ENCODE measurements around the gene TUSC2. TPM values are rescaled to one million over a fixed set of nuclear protein-coding genes. Genes with fewer than 3 reads are reported as not detected.
A peak's percentile ranks its signal among the peaks of the same experiment; 100 is the strongest.

The TUSC2 gene
- total and polyA plus RNA-seq, 9 of the 15 experiments (the other 6 are each of a cell fraction or from before 2014, with no cell fraction given): 2.8 to 67.5 (median 25.8) TPM

DNA sequence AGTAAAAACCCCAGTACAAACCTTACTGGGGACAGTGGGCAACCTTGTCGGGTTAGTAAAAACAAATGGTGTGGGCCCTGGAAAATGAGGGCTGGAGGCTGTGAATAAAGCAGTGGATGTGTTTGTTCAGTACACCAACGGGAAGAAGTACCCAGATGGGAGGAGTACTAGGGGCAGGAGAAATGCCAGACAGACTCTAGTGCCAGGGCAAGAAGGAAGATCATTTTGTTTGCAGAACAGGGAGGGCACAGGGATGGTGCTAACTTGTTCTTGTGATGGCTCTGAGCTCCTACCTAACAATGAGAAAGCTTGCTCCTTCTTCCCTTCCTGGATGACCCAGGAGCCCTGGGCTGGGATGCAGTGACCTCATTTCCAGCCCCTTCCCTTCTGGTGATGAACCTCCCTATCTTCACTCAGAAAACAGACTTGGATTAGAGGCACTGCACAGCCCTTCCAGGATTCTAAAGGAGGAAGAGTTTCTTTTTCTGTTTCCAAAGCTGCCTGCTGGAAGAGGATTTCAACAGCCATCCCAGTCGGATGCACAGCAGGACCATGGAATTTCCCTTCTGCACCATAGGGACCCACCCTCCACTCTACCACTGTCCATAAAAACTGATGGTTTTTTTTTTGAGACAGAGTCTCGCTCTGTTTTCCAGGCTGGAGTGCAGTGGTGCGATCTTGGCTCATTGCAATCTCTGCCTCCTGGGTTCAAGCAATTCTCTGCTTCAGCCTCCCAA is 6.5 kb upstream of the TUSC2 start:
- Histone ChIP-seq H3K9me3 (replicated peaks; ENCODE audit: control insufficient read depth, insufficient read depth, low read depth, low read length) (no peaks in the 10 kb centered on the region), H3K79me2 (ENCODE audit: control insufficient read depth, insufficient read depth, low read length) (peaks cover 71% of the 10 kb centered on the region), H3K4me1 (replicated peaks in 1 of 2; ENCODE audit: control insufficient read depth in 2 of 2, insufficient read depth in 2 of 2, low read length in 2 of 2) (peaks cover 24 to 32% of the 10 kb centered on the region in 2 experiments; a peak in 4 of 5 replicates), H3K36me3 (ENCODE audit: control insufficient read depth, insufficient read depth, low read length) (peaks cover 67% of the 10 kb centered on the region; the same call in 2 of the 3 replicates), H3K9ac (ENCODE audit: insufficient read depth in 1 of 2, low read depth in 2 of 2, low read length in 2 of 2) (peak overlapping the region in 1 of 2 experiments; percentile 24; a peak in 2 of 4 replicates), H3K4me3 (no peak overlapping the region), H4K20me1 (replicated peaks; ENCODE audit: control insufficient read depth, insufficient read depth, low read length) (peaks cover 18% of the 10 kb centered on the region), H3K27ac (ENCODE audit: extremely low read depth, low read depth, low read length) (peak overlapping the region; percentile 49; the same call in 1 of the 3 replicates), H3K27me3 (ENCODE audit: control insufficient read depth in 2 of 2, insufficient read depth in 2 of 2, low read length in 2 of 2) (no peaks in the 10 kb centered on the region), H3K9me1 (ENCODE audit: control insufficient read depth, insufficient read depth, low read length) (peaks cover 4% of the 10 kb centered on the region), H3K4me2 (ENCODE audit: insufficient read depth, low read length) (peak overlapping the region; percentile 1; the same call in 1 of the 2 replicates), H2AFZ (ENCODE audit: low read depth, low read length) (no peak overlapping the region)
- ChIA-PET CTCF (ENCODE audit: low intra/inter-chr PET ratio) (no interaction called here), POLR2A (interaction anchor here (0.6 to 1.7 kb wide), 5 partner anchors 15 to 99 kb away, joined by 3 to 4 read pairs (median 3); no protein-coding TSS in a partner anchor)
- in situ Hi-C loops (cut with MboI) (no loop called here), intact Hi-C loops (cut with micrococcal nuclease) (no loop called here)
- BruUV-seq (replicated peaks): no TSS peak
- no peak for DNase-seq (ENCODE audit: extremely low read depth in 1 of 4, low spot score in 3 of 4)
- no peak for FAIRE-seq
- ATAC-seq: no peak
- TF ChIP-seq, protein P1, sequence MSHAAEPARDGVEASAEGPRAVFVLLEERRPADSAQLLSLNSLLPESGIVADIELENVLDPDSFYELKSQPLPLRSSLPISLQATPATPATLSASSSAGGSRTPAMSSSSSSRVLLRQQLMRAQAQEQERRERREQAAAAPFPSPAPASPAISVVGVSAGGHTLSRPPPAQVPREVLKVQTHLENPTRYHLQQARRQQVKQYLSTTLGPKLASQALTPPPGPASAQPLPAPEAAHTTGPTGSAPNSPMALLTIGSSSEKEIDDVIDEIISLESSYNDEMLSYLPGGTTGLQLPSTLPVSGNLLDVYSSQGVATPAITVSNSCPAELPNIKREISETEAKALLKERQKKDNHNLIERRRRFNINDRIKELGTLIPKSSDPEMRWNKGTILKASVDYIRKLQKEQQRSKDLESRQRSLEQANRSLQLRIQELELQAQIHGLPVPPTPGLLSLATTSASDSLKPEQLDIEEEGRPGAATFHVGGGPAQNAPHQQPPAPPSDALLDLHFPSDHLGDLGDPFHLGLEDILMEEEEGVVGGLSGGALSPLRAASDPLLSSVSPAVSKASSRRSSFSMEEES (CRISPR knock-in tag; IDR thresholded peaks at IDR 0.05): no peak
- no peak for TF ChIP-seq MTA1 (IDR thresholded peaks at IDR 0.05; ENCODE audit: borderline replicate concordance)
- TF ChIP-seq KDM4B (IDR thresholded peaks at IDR 0.05; ENCODE audit: borderline replicate concordance in 2 of 2, low read depth in 1 of 2): no peak
- no peak for TF ChIP-seq U2AF2 (optimal IDR thresholded peaks at IDR 0.05; ENCODE audit: low read depth, low read length)
- 72% methylated on average over 5 of the region's 5 CpGs for WGBS (ENCODE audit: insufficient coverage, low coverage, missing lambda C conversion rate)
